SK-N-SH treated with all-trans-retinoic acid at 6 μM for 48 hours (cell line): ENCODE data around the gene OTUD1.
"Not testable (repeated sequence)": the region's sequence is repeated elsewhere in the genome, so short reads cannot be mapped to it uniquely, and the experiment has no call there.

Experiments
- CSRNP3 ChIP-seq: fragments of 250-450 bp; sonication (Bioruptor Pico); IDR thresholded peaks from 2 replicates; pipeline ENCODE4 v1.5.1; 2021; ENCODE audit warnings: mild to moderate bottlenecking, moderate library complexity
- PATZ1 ChIP-seq: fragments of 250-450 bp; sonication (Bioruptor Pico); IDR thresholded peaks from 2 replicates; pipeline ENCODE4 v1.8.0; 2020; ENCODE audit warnings: mild to moderate bottlenecking, moderate library complexity, borderline replicate concordance
- POU6F1 ChIP-seq: fragments of 250-450 bp; sonication (Bioruptor Pico); IDR thresholded peaks from 2 replicates; pipeline ENCODE4 v1.8.0; 2021; ENCODE audit warnings: low read depth, mild to moderate bottlenecking, moderate library complexity, borderline replicate concordance
- ZC3H10 ChIP-seq: fragments of 250-450 bp; sonication (Bioruptor Pico); IDR thresholded peaks from 2 replicates; pipeline ENCODE4 v1.5.1; 2021; ENCODE audit warnings: mild to moderate bottlenecking, moderate library complexity
- ZNF70 ChIP-seq: fragments of 450-650 bp; formaldehyde crosslinking; IDR thresholded peaks from 2 replicates; pipeline ENCODE4 v1.5.0; 2020; ENCODE audit warnings: mild to moderate bottlenecking, moderate library complexity
- ZNF8 ChIP-seq: fragments of 450-650 bp; formaldehyde crosslinking; IDR thresholded peaks from 2 replicates; pipeline ENCODE4 v1.5.0; 2020; ENCODE audit warnings: mild to moderate bottlenecking, moderate library complexity

DNA sequence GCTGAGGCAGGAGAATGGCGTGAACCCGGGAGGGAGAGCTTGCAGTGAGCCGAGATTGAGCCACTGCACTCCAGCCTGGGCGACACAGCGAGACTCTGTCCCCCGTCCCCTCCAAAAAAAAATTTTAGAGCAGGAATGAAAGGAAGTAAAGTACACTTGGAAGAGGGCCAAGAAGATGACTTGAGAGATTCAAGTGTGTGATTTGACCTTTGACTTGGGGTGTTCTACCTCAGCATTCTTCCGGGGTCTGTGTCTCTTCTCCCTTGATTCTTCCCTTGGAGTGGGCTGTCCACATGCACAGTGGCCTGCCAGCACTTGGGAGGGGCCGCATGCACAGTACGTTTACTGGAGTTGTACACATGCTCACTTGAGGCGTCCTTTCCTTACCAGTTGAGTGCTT, 48.5 kb upstream of the OTUD1 start:
- not testable (repeated sequence) for TF ChIP-seq ZNF8 (CRISPR knock-in tag); PATZ1 (CRISPR knock-in tag); ZNF70 (CRISPR knock-in tag); ZC3H10 (CRISPR knock-in tag); POU6F1 (CRISPR knock-in tag); CSRNP3
